NCI-H1694 (cell line): Measurements from ENCODE around the gene GMDS.

ENCODE experiments used
- DNase-seq: peaks from one replicate; lab custom pipeline; 2025; lab: John Stamatoyannopoulos, UW

The GMDS gene

DNA sequence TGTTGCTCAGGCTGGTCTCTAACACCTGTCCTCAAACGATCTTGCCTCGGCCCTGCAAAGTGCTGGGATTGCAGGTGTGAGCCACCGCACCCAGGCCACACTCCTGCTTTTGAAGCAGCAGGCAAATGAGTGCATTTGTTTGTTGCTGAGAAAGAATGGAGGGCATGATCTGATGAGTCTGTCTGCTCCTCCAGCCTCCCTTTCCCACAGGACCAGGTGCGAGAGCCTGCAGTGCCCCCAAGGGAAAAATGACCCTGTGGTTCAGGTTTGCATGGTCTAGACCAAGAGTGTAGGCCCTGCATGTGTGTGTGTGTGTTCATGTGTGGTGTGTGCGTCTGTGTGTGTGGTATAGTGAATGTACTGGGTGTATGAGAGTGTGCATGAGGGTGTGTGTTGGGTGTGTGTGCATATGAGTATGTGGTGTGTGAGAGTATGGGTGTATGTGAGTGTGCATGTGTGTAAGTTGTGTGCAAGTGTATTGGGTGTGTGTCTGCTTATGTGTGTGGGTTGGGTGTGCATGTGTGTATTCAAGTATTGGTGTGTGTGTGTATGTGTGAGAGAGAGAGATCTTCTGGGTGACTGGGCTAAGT lies 658.4 kb downstream of the GMDS start:
- DNase-seq = no peak

GRCh38 chr6:1586256-1586655 lies 659.1 kb downstream of the GMDS start:
- DNase-seq = no peak

GRCh38 chr6:1585669-1586049 lies 659.7 kb downstream of the GMDS start:
- no peak for DNase-seq

- no peak for DNase-seq
These were observed 660.3 kb downstream of the GMDS start for GRCh38 chr6:1584996-1585668.

GRCh38 chr6:1584146-1584545 lies 661.3 kb downstream of the GMDS start:
- no peak for DNase-seq

DNA sequence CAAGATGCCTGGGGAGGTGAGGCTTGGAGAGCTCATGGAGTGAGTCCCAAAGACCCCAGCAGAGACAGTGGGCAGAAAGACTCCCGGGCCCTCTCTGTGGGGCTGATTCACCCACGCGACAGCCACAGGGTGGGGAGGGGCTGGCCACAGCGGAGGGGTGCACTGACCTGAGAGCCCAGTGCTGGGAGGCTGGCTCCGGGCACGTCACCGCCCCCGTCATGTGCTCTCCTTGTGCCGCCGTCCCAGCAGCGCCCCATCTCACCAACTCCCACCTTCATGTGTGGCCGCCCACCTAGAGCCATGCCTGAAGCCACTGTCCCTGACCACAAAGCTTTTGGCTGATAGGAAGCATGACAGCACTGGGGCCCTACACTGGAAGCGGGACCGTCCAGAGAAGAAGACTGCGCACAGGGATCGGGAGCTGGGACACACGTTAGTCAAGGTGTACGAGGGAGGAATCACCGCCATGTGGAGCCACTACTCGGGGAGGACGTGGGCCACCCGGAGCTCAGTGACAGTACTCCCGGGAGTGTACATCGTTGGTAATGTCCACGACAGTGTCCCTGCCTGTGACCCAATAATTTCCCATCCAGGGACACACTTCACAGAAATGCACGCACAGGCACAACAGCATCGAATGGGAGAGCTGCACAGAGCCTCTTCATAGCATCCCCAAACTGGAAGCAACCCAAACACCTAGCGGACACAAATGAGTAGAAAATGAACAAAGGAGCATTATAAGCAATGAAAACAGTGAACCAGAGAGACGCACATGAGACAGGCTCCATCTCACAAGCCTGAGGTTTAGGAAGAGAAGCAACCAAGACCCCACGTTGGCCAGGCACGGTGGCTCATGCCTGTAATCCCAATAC lies 664.0 kb downstream of the GMDS start:
- DNase-seq = no peak

GRCh38 chr6:1580585-1580984 lies 664.8 kb downstream of the GMDS start:
- DNase-seq = no peak

GRCh38 chr6:1580109-1580508 lies 665.3 kb downstream of the GMDS start:
- no peak for DNase-seq

GRCh38 chr6:1579096-1579495 lies 666.3 kb downstream of the GMDS start:
- no peak for DNase-seq

- no peak for DNase-seq
These were observed 667.3 kb downstream of the GMDS start for GRCh38 chr6:1577896-1578745.

DNA sequence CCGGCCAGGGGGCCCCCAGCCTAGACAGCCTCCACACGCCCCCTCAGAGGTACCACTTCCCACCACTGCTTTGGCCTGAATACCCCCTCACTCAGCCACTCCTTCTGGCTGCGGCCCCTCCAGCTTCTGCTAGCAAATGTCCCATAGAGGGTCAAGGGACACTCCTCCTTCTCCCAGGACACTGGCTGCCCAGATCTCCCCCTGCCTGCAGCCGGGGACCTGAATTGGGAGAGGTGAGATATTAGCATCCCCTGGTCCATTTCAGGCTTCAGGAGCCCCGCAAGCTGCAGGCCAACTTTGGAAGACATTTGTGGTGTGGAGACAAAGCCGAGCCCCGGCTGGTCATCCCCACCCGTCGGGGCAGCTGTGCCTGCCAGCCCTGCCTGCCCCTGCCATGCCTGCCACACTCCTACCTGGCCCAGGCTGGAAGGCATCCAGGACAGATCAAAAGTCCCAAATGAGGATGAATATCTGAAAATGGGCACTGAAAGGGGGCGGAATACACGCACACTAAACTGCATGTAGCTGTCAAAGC lies 668.2 kb downstream of the GMDS start:
- no peak for DNase-seq

DNA sequence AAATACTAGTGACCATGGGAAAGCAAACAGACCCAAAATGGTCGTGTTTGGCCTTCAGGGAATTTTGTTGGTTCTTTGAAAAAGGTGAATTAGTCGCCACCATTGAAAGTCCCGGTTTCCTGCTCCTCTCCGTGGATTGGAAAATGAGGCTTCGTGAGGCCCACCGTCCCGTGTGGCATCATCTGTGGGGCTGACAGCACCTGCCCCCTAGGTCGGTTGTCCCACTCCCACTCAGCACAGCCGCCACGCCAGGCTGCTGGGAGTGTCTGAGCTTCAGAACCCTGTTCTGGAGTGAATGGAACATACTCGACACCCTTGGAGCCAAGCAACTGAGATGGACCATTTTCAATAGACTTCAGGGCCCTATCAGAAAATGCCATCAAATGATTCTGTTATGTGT lies 668.7 kb downstream of the GMDS start:
- no peak for DNase-seq

DNA sequence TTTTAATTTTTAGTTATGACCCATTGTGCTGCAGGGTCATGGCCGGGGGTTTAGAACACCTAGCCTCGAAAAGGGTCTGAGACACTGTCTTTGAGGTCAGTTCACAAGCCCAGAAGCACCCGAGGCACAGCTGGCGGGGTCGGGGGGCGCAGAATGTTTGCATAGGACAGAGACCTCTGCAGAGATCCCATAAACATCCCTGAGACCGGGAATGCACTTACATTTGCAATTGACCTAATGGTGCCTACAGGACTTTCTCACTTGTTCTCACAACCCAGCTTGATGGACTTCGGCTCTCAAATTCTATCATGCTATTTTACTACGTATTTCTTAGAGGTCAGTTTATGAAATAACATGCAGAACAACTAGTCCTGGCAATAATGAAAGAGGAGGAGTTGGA lies 669.2 kb downstream of the GMDS start:
- DNase-seq = no peak

- DNase-seq = no peak
These were observed 670.0 kb downstream of the GMDS start for GRCh38 chr6:1575210-1576041.

- no peak for DNase-seq
These were observed 670.6 kb downstream of the GMDS start for GRCh38 chr6:1574890-1575209.

DNA sequence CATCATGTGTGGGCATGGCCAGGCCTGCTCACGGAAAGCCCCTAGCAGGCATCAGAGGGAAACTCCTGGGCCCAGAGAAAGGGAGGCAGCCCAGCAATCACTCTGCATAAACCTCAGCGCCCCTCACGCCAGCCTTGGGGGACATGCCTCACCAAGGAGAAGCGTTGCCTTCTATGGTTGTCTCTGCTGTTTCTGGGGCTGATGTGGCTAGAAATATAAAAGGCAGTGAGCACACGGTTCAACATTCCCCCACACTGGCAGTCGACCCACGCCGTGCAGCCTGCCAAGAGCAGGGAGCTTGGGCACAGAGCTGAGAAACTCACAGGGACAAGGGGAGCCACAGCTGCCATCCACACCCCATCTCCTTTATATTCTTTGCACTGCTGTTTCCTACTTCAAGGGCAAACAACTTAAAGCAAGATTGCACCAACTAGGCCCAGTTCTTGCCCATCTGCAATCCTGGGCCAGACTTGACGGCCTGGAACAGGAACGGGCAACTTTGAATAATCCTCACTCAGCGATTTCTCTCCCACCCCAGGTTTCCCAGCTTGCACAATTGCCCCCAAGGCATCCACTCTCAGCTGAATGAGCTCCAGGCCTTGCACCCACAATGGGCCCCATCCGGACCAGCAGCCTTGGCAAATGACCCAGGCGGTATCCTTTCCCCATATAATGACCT lies 671.2 kb downstream of the GMDS start:
- no peak for DNase-seq
